Tongue (tissue), 2 donors: ENCODE measurements around the gene SLC25A6. TPM values are rescaled to one million over a fixed set of nuclear protein-coding genes. Genes with fewer than 3 reads are reported as not detected.
"Not testable (repeated sequence)": the region's sequence is repeated elsewhere in the genome, so short reads cannot be mapped to it uniquely, and the experiment has no call there.

ENCODE experiments used
- DNase-seq: peaks from one replicate; pipeline ENCODE4 v3.0.0-alpha.2; 2015
- total RNA-seq: library from RNA; depleted of rRNA; stranded (reverse); fragments of >200 nt; gene quantifications from one replicate; pipeline ENCODE4 v1.2.3, GENCODE V29; 2014

SLC25A6 gene
- 162 TPM for total RNA-seq

GRCh38 chrX:1391707-1392375 is at the start of gene SLC25A6:
Gene SLC25A6 (minus strand): TSS chrX:1392113. CDS start chrX:1392009, 104 bp downstream.
- DNase-seq, result peak; percentile 99

DNA sequence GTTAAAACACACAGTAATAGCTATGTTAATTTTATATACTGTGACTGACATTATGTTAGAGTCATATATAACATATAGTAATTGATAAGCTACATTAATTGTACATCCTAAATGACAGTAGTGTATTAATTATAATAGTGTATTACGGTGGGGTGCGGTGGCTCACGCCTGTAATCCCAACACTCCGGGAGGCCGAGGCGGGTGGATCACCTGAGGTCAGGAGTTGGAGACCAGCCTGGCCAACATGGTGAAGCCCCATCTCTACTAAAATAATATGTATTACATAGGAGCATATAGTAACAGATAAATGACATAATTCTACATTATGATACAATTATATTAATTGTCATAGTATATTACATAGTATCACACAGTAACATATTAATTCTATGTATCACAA is 48.6 kb upstream of the SLC25A6 start:
- no peak for DNase-seq

- no peak for DNase-seq
Observed at GRCh38 chrX:1435241-1435895, 43.5 kb upstream of the SLC25A6 start.

- DNase-seq, result no peak
Observed at GRCh38 chrX:1434871-1435240, 42.9 kb upstream of the SLC25A6 start.

DNA sequence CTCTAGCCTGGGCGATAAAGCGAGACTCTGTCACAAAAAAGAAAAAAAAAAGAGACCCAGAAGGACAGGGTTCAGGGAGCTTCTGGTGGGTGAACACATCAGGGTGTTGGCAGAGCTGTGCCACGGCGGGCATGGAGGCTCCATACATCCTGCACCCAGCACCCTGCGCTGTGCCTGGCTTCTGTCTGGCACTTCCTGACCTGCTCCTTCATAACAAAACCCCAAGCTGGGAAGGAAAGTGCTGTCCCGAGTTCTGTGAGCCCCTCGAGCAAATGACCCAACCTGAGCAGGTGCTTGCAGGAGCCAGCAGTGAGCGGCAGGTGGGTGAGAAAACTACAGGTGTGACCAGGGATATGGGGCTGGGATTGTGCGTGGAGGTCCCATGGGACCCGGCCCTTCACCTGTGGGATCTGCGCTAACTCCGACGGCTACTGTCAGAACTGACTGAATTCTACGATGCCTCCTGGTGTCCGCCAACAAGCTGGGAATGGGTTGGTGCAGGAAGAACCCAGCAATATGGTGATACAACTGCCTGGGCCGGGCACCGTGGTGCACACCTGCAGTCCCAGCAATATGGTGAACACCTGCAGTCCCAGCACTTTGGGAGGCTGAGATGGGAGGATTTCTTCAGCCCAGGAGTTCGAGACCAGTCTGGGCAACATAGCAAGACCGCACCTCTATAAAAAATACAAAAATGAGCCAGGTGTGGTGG is 41.9 kb upstream of the SLC25A6 start:
- DNase-seq, result no peak

DNA sequence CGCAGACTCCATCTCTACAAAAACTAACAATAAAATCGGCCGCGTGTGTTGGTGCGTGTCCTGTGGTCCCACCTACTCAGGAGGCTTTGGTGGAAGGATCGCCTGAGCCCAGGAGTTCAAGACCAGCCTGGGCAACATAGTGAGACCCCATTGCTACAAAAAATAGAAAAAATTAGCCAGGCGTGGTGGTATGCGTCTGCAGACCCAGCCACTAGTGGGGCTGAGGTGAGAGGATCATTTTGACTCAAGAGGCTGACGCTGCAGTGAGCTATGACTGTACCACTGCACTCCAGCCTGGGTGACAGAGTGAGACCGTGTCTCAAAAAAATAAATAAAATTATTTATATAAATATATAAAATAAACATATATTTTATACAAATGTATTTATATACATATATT is 38.5 kb upstream of the SLC25A6 start:
- DNase-seq, result no peak

DNA sequence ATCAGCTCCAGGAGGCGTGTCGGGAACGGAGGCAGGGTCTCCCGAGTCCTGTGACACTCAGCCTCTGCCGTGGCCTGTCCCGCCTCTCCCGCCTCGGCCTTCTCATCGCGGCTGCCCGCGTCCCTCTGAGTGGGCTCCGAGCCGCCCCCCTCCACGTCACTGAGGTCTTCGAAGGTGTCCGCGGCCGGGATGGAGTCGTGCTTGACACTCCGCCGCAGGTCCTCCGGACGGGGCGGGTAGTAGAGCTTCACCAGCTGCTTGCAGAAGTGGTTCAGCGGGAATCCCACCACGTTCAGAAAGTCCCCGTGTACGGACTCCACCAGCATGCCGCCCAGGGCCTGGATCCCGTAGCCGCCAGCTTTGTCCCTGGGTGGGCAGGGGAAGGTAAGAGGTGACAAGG is 35.8 kb upstream of the SLC25A6 start:
- DNase-seq, result no peak

DNA sequence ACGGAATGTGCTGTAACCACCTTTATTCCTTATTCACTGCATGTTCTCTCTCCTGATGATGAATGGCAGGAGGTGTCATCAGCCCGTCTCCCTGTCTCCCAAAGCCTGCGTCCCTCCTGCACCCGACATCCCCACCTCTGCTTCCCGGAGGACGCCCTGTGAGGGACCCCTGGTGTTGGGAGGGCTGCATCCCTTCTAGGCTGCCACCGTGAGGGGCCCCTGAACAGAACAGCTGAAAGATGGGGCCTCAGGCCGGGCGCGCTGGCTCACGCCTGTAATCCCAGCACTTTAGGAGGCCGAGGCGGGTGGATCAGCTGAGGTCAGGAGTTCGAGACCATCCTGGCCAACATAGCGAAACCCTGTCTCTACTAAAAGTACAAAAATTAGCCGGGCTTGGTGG is 34.4 kb upstream of the SLC25A6 start:
- not testable (repeated sequence) for DNase-seq

DNA sequence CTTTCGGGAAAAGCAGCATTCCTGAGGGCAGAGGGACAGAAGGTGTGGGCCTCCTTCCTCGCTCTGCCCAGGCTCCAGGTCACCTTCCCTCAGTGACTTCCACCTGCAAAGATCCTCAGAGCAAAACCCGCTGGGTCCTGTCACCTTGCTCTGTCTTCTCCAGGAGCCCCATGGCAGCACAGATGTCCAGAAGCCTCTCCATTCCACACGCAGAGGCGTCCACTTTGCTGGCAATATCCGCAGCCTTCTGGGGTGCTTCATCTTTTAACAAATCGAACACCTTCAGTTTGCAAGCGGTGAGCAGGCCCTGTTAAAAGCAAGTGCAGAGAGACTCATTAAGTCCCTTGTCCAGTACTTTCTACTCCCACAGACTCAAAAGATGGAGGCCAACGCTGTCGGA is 33.5 kb upstream of the SLC25A6 start:
- no peak for DNase-seq

- no peak for DNase-seq
Observed at GRCh38 chrX:1424147-1424851, 32.4 kb upstream of the SLC25A6 start.

DNA sequence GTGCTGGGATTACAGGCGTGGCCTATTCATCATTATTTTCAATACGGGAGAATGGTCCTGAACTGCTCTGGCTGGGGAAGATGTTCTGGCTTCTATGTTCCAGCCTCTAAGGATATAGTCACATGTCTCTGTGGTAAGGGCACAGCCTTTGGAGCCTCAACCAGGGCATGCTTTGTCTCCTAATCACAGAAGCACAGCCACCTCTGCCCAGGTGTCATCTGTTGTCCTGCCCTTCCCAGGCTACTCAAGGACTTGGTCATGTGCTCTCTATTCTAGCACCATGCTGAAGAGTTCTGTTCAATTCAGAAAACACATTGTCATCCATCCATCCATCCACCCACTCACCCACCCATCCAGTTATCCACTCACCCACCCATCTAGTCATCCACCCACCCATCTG is 31.3 kb upstream of the SLC25A6 start:
- DNase-seq, result no peak

- no peak for DNase-seq
Observed at GRCh38 chrX:1422135-1422465, 30.2 kb upstream of the SLC25A6 start.

- no peak for DNase-seq
Observed at GRCh38 chrX:1421433-1422134, 29.7 kb upstream of the SLC25A6 start.

GRCh38 chrX:1420371-1420770 is 28.5 kb upstream of the SLC25A6 start:
- no peak for DNase-seq

GRCh38 chrX:1419545-1420355 is 27.8 kb upstream of the SLC25A6 start:
- no peak for DNase-seq

DNA sequence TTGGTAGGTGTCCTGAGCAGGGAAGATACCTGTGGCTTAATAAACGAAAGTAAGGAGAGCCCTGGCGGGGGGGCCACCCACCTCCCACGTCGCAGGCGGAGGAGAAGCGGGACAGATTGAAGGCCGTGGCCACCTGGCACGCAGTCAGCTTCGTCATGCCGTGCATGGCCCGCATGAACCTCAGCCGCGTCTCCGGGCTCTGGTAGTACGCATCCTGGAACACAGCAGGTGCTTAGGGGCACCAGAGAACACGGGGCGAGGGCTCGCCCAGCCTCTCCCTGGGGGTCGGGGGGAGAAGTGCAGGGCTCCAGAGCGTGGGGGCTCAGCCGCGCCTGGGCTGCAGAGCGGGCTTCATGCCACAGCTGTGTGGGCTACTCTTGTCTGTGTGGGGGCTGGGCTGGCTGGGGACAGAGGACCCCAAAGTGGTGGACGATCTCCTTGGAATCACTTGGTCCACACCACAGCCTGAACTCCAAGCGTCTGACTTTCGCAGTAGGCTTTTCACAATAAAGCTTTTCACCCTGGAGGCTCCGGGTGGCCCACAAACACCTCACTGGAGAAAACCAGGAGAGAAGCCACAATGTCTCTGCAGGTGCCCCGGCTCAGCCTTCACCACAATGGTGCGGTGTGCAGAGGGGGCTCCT is 27.1 kb upstream of the SLC25A6 start:
- DNase-seq, result no peak

DNA sequence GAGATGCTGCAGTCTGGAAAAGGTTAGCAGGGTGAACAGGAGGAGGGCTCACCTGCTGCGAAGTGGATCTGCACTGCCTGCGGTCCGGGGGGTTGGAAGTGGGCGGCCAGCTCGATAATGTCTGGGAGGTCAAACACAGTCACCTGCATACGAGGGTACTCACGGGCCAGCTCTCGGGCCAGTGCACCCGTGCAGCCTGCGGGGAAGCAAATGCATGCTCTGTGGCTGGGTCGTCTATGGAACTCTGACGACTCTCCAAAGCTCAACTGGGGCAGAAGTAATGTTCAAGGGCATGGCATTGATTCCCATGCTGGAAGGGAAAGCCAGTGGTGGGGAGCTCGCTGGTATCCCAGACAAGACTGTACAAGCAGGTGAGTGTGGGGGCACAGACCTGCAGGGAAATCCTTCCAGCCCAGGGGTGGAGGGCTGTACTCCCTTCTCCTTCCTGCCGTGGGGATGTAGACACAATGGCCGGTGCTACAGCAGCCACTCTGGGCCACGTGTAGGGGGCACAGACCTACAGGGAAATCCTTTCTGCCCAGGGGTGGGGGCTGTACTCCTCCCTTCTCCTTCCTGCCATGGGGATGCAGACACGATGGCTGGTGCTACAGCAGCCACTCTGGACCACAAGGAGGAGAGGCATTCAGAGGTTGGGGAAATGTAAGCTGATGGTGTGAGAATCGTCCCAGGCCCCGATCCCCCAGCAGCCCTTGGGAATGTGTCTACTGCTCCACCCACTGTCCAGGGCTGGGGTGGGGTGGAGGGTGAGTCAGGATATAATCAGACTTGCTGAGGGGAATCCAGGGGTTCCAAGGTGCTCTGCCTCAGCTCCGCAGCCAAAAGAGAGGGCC is 26.2 kb upstream of the SLC25A6 start:
- no peak for DNase-seq

- no peak for DNase-seq
Observed at GRCh38 chrX:1416965-1417760, 25.2 kb upstream of the SLC25A6 start.

- no peak for DNase-seq
Observed at GRCh38 chrX:1416327-1416784, 24.4 kb upstream of the SLC25A6 start.
